DND-41 (cell line): Measurements from ENCODE around the gene CHMP2B.

Source experiments
- EZH2 ChIP-seq: IDR thresholded peaks from 3 replicates; pipeline ENCODE4 v1.6.1; 2012; ENCODE audit warnings: borderline replicate concordance, low read depth, mild to moderate bottlenecking, moderate library complexity, low read length, inconsistent platforms; ENCODE audit not compliant: severe bottlenecking
- TF ChIP-seq, protein P1 (sequence below): IDR thresholded peaks from 2 replicates; pipeline ENCODE4 v1.5.1; 2012; ENCODE audit warnings: borderline replicate concordance, low read length, moderate library complexity, mild to moderate bottlenecking; ENCODE audit not compliant: poor library complexity, severe bottlenecking; ENCODE audit errors: extremely low read depth

DNA sequence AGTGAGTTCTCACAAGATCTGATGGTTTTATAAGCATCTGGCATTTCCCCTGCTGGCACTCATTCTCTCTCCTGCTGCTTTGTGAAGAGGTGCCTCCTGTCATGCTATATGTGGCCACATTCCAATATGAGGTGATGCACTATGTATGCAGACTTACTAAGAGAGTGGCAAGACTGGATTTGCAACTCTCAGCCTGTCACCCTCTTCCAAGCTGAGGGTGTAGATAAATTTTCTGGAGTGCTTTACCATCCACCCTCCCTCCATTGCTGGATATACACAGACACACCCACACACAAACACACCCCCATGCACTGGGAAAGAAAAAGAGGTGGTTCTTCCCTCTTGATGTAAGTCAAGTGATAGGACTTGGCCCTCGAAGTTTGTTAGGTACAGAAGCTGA, 30.2 kb upstream of the CHMP2B start:
- TF ChIP-seq, protein P1, sequence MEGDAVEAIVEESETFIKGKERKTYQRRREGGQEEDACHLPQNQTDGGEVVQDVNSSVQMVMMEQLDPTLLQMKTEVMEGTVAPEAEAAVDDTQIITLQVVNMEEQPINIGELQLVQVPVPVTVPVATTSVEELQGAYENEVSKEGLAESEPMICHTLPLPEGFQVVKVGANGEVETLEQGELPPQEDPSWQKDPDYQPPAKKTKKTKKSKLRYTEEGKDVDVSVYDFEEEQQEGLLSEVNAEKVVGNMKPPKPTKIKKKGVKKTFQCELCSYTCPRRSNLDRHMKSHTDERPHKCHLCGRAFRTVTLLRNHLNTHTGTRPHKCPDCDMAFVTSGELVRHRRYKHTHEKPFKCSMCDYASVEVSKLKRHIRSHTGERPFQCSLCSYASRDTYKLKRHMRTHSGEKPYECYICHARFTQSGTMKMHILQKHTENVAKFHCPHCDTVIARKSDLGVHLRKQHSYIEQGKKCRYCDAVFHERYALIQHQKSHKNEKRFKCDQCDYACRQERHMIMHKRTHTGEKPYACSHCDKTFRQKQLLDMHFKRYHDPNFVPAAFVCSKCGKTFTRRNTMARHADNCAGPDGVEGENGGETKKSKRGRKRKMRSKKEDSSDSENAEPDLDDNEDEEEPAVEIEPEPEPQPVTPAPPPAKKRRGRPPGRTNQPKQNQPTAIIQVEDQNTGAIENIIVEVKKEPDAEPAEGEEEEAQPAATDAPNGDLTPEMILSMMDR = no peak
- no peak for TF ChIP-seq EZH2
